ENCODE measurements around the gene KCNMA1.

GRCh38 chr10:77377034-77377433 is 260.6 kb downstream of the KCNMA1 start:
- TF ChIP-seq GATA2 (IDR thresholded peaks at IDR 0.05; ENCODE audit: low read depth, low read length) (no peak), GATA3 (IDR thresholded peaks at IDR 0.05; ENCODE audit: low read depth, low read length) (no peak)

All from SH-SY5Y (cell line).